Pons (tissue), 1 donor: Measurements from ENCODE around the gene ZNF644.
A peak's percentile ranks its signal among the peaks of the same experiment; 100 is the strongest.
"Not testable (repeated sequence)": the region's sequence is repeated elsewhere in the genome, so short reads cannot be mapped to it uniquely, and the experiment has no call there.

Source experiments
- DNase-seq: peaks from one replicate; pipeline ENCODE4 v3.0.0-alpha.2; 2016; ENCODE audit warnings: low spot score

Gene ZNF644

DNA sequence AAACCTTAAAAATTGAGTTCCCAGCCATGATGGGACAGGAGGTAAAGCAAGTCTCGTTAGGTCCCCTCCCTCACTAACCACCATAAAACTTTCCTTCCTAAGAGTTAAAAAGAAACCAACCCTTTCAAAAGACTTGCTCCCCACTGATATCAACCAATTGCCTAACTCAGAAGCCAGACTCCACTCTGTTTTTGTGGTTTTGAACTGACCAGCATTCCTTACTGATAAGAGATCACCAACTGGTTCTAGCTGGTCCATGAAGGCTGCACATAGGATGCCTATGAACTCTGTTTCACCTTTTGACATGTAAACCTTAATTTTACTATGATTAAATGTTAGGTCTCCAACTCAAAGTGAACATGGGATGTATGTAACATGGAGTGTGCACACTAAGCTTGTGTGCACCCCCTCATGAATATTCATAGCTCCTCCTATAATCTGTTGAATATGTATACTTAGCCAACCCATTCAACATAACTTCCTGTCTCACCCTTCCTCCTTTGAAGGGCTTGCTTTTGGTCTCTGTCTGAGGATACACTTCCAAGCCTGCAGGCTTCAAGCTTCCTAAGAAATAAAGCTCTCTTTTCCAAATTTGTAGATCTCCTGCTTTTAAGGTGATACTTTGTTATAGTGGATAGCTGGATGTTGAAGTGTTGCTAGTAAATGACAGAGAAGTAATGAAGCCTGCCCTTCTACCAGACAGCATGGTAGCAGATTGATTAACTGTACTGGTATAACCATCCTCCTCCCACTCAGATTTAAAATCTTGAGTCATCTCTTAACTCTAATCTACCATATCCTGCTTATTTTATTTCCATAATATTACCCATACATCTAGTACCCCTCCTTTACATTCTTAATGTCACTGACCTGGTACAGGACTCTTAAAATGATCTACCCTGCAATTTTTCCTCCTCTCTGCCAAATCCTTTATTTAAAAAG, 95.6 kb downstream of the ZNF644 start:
- no peak for DNase-seq

DNA sequence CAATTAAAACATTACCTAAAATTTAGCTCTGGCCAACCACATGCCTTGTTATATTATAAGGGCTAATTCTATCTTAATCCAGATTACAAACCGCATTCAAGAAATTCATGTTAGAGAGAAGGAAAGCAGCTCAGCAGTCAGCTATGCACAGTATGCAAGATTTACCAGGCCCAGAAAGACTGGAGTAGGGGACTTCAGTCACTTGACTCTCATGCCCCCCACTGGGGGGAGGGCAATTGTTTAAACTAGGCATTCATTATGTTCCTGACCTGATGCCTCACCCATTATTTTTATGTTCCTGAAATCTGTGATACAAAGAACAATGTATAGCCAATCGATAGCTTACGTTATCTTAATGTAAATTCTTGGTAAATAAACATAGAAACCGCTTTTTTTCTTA, 96.9 kb downstream of the ZNF644 start:
- DNase-seq = no peak

DNA sequence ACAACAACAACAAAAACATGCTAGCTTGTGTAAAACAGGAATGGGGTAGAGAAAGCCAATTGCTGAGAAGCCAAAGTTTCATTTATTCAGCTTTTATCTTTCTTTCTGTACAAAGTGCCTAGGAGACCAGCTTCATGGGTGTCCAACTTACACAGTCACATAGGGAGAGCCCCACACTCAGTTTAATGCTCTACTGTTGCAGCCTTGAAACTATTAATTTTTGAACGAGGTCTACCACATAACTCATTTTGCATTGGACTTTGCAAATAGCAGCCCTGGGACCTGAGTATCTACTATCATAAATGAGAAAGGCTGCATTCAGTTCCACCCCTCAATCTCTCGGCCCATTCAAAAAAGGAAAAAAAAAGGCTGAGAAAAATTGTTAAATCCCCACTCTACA, 98.8 kb downstream of the ZNF644 start:
- no peak for DNase-seq

DNA sequence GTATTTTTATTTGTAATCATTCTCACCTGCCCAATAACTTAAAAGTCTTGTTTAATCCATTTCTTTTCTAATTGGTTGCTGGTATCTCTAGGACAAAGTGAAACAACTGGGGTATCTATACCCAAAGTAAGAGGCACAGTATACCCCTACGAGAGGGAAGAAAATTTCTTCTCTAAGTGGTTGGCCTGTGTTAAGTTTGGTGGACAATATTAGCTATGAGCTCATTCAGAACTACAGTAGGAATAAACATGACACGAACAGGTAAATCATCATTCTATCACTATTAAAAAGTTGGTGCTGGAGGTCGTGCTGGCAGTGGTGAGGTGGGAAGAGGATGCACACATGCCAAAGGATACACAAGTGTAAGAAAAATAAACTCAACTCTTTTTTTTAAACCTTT, 99.6 kb downstream of the ZNF644 start:
- peak; percentile 6 for DNase-seq

DNA sequence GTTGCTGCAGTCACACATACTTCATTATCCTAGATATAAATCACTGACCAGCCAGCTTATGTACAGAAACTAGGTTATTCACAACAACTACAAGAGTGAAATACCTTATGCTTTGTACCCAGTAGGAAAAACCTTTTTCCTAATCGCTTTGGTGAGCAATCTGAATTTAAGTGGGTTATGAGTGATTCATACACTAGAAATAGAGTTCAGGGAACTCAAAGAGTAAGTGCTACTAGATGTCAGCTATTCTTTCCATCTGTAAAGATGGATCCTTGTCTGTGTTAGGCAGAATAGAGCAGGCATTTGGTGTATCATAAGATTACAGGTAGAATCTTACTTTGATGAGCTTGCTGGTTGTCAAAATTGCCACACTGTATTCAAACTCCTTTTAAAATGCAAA, 101.9 kb downstream of the ZNF644 start:
- DNase-seq = peak; percentile 5

DNA sequence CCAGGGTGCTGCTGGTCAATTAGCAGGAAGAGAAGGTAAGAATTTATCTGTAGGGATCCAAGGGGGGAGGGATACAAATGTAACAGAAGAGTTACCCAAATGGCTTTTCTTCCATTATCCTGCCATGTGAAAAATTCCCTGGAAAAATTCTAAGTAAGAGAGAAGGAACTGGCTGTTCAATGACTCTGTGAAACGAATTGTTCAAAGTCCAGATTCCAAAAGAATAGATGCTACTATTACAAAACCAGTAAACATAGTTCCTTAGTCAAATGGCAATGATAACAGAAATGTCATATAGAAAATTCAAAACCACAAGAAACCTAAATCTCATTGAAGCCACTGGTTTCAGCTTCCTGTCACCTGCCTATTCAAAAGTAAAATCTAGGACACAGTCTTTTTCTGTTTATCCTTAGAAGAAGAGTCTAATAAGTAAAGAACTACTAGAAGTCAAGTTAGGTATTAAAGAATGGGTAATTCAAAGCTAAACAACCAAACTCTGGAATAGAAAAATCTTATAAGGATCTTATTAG, 102.6 kb downstream of the ZNF644 start:
- no peak for DNase-seq

DNA sequence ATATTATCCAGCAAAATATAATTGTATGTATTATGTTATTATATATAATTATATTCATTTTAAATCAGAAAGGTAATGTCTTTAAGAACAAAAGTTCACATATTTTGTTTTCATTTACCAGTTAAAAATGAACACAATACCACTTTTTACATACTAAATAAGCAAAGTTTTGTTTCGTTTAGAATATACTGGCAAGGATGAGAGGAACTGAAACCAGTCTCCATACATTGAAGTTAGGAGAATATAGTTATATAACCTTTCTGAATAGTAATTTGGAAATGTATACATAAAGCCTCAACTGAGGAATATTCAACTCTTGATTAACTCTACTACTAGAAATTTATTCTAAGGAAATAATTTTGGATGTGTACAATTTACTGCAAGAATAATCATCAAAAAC, 110.5 kb downstream of the ZNF644 start:
- DNase-seq = no peak

DNA sequence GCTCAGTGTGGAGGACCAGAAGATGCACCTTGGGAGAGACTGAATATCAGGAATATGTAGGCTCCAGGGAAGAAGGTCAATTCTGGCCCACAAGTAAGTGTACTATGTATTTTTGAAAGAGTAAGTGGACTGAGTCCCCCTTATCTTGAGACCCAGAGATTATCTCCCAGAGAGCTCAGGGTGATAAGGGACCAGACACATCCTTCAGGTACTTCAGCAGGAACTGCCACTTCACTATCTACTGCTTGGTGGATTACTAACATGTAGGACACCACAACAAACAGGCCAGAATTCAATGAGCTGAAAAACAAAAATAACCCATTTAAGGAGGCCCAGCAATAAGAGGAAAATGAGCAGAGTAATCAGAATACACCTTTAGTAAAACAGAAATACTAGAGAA, 119.2 kb downstream of the ZNF644 start:
- DNase-seq = no peak

DNA sequence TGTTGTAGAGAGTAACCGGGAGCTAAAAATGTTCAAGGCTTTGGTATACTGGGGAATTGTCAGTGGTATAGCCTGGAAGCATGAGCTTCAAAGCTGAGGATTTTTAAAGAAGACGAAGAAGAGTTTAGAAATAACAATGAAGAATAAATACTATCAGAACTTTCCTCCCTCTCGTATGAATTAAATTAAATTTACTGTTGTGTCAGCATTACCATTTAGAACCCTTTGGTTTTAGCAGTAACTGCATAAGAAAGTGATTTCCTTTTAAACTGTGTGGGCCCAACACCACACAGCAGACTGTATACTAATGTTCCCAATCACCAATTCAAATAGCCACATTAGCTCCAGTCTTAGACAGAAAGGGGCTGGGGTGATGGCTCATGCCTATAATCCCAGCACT, 122.6 kb downstream of the ZNF644 start:
- no peak for DNase-seq

DNA sequence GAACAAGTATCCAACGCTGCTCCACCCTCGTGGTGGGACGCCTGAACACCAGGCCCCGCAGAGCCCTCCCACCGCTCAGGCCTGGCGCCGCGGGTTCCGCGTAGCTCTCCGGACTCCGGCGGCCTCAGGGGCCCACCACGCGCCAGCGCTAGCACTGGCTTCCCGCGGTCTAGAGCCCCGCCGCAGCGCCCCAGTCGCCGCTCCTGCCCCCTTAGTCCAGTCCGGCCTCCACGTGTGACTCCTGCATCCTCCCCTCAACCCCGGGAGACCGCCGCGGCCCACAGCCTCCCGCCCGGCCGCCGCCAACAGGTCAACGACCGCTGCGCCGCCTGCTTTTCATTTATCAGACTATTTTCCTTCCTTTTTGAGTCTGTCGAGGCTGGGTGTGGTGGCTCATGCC, 128.2 kb downstream of the ZNF644 start:
- not testable (repeated sequence) for DNase-seq

DNA sequence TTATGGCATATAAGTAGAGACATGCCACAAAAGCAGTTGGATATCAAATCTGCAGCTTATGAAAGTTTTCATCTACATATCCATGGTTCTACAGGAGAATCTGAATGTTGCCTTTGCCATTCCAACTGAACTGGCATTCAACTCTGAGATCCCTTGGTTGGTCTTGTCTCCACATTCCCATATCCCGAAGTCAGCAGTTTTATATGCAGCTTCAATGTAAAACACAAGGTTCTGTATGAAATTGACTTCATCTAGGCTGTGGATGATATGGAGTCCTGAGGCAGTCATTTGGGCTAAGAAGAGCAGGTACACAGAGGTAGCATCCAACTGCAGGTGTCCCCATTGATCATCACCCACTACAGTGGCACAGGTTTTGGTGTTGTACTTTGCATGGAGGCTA, 129.0 kb downstream of the ZNF644 start:
- not testable (repeated sequence) for DNase-seq

DNA sequence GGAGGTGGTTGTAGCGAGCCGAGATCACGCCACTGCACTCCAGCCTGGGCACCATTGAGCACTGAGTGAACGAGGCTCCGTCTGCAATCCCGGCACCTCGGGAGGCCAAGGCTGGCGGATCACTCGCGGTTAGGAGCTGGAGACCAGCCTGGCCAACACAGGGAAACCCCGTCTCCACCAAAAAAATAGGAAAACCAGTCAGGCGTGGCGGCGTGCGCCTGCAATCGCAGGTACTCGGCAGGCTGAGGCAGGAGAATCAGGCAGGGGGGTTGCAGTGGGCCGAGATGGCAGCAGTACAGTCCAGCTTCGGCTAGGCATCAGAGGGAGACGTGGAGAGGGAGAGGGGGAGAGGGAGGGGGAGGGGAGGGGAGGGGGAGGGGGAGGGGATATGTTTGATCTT, 129.6 kb downstream of the ZNF644 start:
- DNase-seq = not testable (repeated sequence)

DNA sequence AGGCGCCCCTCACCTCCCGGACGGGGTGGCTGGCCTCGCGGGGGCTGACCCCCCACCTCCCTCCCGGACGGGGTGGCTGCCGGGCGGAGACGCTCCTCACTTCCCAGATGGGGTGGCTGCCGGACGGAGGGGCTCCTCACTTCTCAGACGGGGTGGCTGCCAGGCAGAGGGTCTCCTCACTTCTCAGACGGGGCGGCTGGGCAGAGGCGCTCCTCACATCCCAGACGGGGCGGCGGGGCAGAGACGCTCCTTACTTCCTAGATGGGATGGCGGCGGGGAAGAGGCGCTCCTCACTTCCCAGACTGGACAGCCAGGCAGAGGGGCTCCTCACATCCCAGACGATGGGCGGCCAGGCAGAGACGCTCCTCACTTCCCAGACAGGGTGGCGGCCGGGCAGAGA, 130.1 kb downstream of the ZNF644 start:
- not testable (repeated sequence) for DNase-seq

DNA sequence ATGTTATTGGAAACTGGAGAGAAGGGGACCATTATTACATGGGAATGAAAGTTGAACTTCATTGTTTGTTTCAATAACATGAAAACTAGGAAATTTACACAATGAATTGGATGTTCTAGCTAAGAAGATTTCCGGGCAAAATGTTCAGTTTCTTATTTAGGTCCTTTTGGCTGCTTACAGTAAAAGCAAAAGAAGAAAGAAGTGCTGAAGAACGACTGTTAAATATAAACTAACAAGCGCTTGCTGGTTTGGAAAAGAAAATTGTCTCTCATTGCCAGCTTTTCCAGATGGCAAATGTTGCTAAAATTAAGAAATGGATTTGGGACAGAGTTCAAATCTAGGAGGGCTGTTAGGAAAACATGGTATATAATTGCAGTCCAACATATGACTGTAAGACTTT, 139.6 kb downstream of the ZNF644 start:
- DNase-seq = no peak

DNA sequence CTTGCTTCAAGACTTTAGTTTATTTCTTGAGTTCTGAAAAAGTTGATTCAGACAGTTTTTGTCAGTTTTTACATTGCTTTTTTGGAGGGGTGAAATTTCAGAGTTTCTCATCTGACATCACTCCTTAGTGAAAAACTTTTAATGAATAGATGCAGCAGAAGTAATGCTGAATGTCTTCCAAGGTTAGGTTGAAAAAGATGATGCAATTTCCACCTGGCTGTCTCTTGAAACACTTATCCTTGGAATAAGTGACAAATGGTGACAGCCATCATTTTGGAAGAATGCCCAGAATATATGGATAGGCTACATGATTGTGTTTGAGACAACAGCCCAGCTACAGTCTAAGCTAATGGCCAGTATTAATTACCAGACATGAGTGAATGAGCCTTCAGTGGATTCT, 140.8 kb downstream of the ZNF644 start:
- no peak for DNase-seq

DNA sequence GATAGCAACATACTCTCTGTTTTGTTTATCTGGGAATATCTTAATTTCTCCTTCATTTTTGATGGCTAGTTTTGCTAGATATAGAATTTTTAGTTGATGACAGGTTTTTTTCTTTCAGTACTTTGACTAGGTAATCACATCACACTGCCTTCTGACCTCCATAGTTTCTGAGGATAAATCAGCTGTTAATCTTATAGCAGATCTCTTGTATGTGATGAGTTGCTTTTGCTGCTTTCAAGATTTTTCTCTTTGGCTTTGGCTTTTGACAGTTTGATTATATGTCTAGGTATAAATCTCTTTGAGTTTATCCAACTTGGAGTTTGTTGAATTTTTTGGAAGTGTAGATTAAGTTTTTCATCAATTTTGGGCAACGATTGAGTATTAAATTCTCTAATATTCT, 142.6 kb downstream of the ZNF644 start:
- DNase-seq = no peak

DNA sequence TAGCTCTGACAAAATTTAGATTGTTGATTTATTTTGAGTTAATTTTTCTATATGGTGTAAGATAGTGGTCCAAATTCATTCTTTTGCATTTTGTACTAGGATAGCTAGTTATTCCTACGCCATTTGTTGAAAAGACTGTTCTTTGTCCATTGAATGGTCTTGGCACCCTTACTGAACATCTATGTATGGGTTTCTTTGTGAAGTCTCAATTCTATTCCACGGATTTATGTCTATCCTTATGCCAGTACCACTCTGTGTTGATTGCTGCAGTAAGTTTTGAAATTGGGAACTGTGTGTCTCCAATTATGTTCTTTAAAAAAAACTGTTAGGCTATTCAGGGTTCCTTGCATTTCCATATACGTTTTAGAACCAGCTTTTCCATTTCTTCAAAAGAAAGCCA, 145.7 kb downstream of the ZNF644 start:
- DNase-seq = peak; percentile 86
